CD4-positive, alpha-beta T cell treated with Interleukin-12 subunit alpha and Interleukin-12 subunit beta, for 1 hour (primary cell): ENCODE data around the gene HDAC3.
"Not testable (repeated sequence)": the region's sequence is repeated elsewhere in the genome, so short reads cannot be mapped to it uniquely, and the experiment has no call there.

Experiments used
- DNase-seq: peaks from one replicate; pipeline ENCODE4 v3.0.0-alpha.2; 2020

HDAC3 gene

GRCh38 chr5:141633871-141634561, 2.6 kb downstream of the HDAC3 start:
- DNase-seq, result no peak

GRCh38 chr5:141632650-141633049, 4.0 kb downstream of the HDAC3 start:
- DNase-seq, result no peak

DNA sequence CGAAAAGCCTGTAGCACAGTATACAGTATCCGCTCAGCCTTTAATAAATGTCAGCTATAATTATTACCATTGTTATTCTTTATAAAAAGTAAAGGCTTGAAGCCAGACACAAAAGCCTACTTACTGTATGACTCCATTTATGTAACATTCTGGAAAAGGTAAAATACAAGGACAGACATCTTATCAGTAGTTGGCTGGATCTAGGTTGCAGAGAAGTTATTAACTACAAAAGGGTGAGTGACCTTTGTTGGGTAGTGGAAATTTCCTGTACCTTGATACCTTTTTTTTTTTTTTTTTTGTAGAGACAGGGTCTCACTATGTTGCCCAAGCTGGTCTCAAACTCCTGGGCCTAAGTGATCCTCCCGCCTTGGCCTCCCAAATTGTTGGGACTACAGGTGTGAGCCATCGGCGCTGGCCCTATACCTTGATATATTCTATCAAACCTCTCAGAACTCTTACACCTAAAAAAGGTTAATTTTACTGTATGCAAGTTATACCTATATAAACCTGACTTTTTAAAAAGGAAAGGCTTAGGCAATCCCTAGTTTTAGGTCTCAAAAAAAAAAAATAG, 6.0 kb downstream of the HDAC3 start:
- DNase-seq, result no peak

DNA sequence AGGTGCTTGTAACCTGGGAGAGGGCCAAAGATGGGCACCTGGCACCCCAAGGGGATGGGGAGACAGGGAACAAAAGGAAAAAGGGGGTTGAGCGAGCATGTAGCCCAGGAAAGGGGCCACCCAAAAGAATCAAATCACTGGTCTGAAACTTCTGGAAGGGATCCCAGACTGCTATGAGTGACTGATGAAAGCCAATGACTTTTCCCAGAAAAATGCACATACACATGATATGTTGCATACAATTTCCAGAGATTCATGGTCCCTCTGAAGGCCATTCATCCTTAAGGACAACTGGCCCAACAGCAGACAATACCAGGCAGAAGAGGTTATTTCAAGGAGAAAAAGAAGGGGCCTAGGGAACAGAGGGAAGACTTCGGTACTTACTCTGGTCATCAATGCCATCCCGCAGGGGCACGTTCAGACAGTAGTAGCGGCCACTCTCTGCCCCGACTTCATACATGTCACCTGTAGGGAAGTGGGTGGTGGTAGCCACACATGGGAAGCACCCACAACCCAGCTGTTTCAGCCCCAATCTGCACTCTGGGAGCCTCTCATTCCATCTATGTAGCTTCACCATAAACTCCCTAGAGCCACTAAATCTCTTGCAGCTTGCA, 8.4 kb downstream of the HDAC3 start:
- no peak for DNase-seq

DNA sequence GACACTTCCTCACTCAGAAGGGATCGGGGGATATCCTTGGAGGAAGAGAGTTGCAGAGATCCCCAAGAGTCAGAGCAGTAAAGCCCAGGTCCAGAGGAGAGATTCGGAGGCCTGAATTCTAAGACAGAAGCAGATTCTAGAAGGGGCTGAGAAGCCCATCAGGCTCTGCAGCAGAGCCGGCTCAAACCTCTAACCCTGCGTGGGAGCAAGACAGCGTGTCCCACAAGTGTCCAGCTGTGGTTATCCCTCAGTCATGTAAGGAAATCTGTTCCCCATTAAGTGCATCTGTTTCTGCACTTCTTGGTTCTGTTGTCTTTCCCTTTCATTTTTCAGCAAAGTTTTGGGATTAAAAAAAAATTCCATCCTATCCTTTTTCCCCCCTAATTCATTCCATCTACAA, 13.0 kb downstream of the HDAC3 start:
- DNase-seq, result no peak

- no peak for DNase-seq
Measured at GRCh38 chr5:141623186-141623585, 13.5 kb downstream of the HDAC3 start.

DNA sequence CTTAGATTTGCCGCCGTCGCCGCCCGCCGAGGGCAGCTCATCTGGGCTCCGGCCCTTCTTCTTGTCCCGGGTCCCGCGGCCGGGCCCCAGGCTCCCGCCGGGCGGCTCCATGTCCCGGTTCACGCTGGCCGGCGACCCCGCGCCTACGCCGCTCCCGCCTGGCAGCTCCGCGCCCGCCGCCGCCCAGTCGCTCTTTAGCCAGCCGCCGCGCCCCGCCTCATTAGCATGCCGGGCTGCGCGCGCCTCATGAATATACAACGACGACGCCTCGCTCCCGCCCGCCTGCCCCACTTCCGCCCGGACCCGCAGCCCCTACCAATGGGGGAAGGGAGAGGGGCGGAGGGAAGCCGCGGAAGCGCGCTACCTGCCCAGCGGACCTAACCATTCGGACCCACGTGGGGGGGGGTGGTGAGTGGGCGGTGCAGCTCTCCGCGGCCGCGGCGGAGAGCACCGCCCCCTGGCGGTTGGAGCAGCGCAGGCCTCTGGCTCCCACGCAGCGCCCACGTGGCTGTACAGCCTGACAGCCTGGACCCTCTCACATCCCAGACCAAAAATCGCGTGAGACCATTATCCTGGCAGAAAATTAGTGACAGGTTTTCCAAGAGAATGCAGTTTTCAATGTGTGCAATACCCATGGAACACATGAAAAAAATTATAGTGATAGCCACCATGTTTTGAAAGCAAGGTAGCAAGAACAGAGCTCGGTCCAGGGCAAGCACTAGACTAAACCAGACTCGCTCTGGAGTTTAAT, 17.7 kb downstream of the HDAC3 start, which contains the start of gene DIAPH1:
DIAPH1 (minus strand) TSS at position 197 of the 751 bp plus-strand sequence; CDS start at position 111, 86 bp downstream.
- DNase-seq, result peak; percentile 98

GRCh38 chr5:141618030-141618803, 18.4 kb downstream of the HDAC3 start:
- peak; percentile 61 for DNase-seq

DNA sequence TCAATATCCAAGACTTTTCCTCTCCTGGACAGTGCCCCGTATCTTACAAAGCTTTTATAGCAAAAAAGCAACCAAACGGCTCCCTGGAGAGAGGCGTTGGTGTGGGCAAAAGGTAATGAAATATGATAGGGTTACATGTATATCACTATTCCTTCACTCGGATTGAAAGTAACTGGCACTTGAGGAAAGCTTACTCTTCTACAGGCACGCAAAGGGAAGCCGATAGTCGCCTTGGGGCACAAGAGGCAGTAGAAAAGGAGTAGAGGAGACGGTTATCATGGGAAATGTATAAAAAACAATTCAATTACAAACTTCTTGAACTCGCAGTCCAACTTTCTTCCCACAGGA, 19.0 kb downstream of the HDAC3 start:
- DNase-seq, result no peak

- DNase-seq, result no peak
Measured at GRCh38 chr5:141617128-141617527, 19.5 kb downstream of the HDAC3 start.

DNA sequence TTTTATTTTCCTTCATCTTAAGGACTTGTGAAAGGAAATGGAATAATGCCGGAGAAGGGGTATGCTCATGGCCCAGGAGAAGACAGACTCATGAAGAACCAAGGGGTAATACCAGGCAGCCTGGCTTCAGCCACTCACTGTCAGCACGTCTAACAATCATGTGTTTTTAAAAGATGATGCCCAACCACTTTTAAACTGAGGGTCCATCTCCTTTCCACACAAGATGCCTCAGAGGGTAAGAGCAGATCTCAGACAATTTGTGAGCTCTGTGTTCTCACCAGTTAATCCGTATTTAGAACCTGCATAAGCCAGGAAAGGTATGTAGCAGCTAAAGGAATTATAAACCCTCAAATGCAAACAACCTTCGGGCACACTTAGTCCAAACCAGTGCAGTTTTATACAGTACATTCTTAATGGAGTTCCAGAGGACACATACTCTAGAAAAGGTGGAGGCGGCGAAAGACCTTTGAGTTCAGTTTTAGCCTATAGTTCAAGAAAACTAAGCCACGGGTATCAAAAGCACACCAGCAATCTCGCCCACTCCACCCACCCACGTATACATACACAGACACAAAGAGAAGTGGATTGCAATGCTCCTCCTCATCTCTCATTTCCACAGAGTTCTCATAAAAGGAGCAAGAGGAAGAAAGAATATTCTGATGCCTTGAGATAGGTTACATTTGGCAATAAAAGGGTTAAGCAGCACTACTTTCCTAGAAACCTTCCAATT, 20.5 kb downstream of the HDAC3 start:
- no peak for DNase-seq

GRCh38 chr5:141613344-141613743, 23.3 kb downstream of the HDAC3 start:
- no peak for DNase-seq

GRCh38 chr5:141611289-141611688, 25.4 kb downstream of the HDAC3 start:
- no peak for DNase-seq

DNA sequence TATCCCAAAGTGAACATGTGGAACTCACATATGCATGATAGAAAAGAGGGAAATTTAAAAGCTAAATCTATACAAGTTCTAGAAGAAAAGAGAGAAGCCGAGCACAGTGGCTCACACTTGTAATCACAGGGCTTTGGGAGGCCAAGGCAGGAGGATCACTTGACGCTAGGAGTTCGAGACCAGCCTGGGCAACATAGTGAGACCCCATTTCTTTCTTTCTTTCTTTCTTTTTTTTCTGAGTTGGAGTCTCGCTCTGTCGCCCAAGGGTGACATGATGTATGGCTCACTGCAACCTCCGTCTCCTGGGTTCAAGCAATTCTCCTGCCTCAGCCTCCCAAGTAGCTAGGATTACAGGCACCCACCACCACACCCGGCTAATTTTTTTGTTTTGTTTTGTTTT, 26.7 kb downstream of the HDAC3 start:
- DNase-seq, result not testable (repeated sequence)

DNA sequence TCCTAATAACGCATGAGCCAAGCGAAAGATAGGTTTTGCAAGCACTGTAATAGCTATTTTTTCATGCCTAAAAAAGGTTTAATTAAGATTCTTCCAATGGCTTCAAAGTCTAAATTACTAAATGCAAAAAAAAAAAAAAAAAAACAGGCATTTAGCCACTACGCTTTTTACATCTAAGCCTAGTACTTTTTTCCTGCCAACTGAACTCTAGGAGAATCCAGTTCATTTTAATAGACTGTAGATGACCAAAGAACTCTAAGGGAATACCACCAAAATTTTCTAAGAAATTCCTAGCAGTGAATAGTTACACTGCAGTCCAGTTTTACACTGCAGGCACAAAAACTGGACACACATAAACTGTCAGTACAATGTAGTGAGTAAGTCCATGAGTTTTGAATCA, 27.6 kb downstream of the HDAC3 start:
- DNase-seq, result no peak

- no peak for DNase-seq
Measured at GRCh38 chr5:141608557-141608956, 28.1 kb downstream of the HDAC3 start.

DNA sequence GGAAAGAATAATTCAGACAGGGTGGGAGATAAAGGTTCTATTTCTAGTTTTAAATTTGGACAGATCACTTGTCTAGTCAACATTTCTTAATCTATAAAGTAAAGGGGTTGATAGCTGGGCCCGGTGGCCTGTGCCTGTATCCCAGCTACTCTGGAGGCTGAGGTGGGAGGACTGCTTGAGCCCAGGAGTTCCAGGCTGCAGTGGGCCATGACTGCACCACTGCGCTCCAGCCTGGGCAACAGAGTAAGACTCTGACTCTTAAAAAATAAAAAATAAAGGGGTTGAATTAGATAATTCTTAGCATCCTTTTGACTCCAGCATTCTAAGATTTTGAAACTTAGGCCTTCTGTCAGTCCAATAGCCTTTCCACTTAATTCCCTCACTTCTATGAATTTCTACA, 28.6 kb downstream of the HDAC3 start:
- DNase-seq, result no peak

DNA sequence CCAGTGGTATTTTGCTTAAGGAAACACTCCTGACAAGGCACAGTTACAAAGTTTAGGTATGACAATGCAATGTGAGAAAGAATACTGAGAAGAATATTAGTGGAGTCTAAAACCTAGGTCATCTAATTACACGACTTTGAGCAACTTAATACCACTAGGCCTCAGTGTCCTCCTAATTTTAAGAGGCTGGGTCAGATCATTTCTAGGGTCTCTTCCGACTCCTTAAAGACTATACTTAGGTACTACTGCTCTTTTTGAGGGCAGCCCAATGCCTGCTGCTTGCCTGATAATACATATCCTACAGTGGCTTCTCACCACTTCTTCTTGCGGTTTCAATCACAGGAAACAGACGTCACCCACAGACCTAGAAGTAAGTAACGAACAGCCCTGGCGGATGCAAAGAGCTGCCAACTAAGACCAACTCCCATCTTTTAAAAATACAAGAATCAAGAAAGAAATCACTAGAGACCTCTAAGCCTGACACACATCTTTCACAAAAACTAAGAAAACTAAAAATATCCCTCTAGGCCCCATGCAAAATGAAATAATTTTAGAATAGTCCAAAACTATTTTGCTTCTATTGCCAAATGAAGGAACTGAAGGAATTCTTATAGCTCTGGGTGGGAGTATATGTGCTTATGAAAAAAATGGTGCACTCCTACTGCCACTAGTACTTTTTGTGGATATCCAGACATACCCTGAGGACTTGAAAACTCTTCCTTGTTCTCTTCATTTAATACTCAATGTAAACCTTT, 30.9 kb downstream of the HDAC3 start:
- peak; percentile 87 for DNase-seq

DNA sequence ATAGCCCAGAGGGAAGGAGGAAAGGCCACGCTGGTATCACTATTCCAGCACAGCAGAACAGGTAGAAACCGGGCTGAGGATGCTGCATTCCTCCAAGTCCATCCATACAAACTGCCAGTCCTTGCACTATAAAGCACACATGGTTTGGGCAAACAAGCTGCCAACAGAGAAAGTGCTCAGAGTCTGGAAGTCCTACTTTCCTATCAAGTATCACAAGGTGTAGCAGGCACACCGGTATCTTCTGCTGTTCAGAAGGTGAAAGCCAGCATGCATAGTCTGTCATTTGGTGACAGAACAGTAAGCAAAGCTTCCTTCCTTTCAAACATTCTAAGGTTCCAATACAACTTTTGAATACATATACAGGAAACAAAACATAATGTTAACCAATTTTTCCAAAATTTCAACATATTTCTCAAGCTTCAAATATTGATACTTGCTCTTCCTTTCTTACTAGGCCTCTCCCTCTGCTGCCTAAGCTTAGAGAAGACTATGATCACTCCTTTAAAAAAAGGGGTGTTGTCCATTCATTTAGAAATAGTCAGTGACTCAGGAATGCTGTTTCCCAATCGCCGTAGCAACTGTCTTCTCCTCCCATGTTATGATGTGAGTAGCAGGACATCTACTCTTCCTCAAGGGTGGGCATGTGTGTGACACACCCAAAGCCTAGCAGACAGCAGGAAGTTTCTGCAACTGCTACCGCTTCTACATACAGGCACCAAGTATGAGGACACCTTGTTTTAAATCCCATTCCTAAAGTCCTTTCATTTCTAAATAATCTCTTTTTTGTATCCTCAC, 32.5 kb downstream of the HDAC3 start:
- DNase-seq, result peak; percentile 49

DNA sequence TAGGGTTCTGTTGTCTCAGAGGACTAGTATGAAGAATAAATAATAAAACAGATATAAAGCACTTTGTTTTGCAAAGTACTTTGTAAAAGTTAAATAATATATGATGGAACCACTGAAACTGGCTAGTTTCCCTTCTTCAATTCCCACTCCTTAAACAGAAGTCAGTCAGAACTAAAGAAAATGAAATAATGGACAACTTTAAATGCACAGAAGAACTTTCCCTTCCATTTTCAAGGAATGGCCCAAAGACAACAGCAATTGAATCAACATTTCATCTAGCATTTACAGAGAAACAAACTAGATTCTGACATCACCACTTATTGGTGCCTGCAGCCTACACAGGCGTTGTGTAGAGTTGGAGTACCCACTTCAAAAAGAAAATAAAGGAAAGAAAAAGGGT, 34.0 kb downstream of the HDAC3 start:
- no peak for DNase-seq
